IMR-90 (cell line): ENCODE data around the gene EYS.

ENCODE experiments used
- FOS ChIP-seq: fragments of 150-350 bp; IDR thresholded peaks from 2 replicates; pipeline ENCODE4 v1.6.1; 2016; ENCODE audit warnings: low read depth, low read length
- MXI1 ChIP-seq: IDR thresholded peaks from 2 replicates; pipeline ENCODE4 v1.6.1; 2012; ENCODE audit warnings: low read depth, mild to moderate bottlenecking, low read length, moderate library complexity, borderline replicate concordance
- POLR2A ChIP-seq: IDR thresholded peaks from 2 replicates; pipeline ENCODE4 v1.6.1; 2012; ENCODE audit warnings: mild to moderate bottlenecking, low read depth, low read length
- RAD21 ChIP-seq: IDR thresholded peaks from 2 replicates; pipeline ENCODE4 v1.6.1; 2012; ENCODE audit warnings: low read length, improper control_type of control experiment
- RFX5 ChIP-seq: IDR thresholded peaks from 2 replicates; pipeline ENCODE4 v1.8.0; 2012; ENCODE audit warnings: low read depth, mild to moderate bottlenecking, low read length, moderate library complexity
- TF ChIP-seq, protein P1 (sequence below): conservative IDR thresholded peaks from 2 replicates; pipeline ENCODE4 v1.5.1; 2012; ENCODE audit warnings: mild to moderate bottlenecking, low read depth, low read length, improper control_type of control experiment

- TF ChIP-seq, protein P1, sequence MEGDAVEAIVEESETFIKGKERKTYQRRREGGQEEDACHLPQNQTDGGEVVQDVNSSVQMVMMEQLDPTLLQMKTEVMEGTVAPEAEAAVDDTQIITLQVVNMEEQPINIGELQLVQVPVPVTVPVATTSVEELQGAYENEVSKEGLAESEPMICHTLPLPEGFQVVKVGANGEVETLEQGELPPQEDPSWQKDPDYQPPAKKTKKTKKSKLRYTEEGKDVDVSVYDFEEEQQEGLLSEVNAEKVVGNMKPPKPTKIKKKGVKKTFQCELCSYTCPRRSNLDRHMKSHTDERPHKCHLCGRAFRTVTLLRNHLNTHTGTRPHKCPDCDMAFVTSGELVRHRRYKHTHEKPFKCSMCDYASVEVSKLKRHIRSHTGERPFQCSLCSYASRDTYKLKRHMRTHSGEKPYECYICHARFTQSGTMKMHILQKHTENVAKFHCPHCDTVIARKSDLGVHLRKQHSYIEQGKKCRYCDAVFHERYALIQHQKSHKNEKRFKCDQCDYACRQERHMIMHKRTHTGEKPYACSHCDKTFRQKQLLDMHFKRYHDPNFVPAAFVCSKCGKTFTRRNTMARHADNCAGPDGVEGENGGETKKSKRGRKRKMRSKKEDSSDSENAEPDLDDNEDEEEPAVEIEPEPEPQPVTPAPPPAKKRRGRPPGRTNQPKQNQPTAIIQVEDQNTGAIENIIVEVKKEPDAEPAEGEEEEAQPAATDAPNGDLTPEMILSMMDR: no peak
- TF ChIP-seq MXI1 (no peak), RAD21 (no peak), POLR2A (no peak), RFX5 (no peak), FOS (no peak)
Measured at GRCh38 chr6:63910863-63911551, 1796.0 kb downstream of the EYS start.
